ENCODE measurements around the gene LRFN3. TPM values are rescaled to one million over a fixed set of nuclear protein-coding genes. Genes with fewer than 3 reads are reported as not detected.

LRFN3 gene
- total RNA-seq, 1 donor from 2014 or later, result 14.4 TPM

DNA sequence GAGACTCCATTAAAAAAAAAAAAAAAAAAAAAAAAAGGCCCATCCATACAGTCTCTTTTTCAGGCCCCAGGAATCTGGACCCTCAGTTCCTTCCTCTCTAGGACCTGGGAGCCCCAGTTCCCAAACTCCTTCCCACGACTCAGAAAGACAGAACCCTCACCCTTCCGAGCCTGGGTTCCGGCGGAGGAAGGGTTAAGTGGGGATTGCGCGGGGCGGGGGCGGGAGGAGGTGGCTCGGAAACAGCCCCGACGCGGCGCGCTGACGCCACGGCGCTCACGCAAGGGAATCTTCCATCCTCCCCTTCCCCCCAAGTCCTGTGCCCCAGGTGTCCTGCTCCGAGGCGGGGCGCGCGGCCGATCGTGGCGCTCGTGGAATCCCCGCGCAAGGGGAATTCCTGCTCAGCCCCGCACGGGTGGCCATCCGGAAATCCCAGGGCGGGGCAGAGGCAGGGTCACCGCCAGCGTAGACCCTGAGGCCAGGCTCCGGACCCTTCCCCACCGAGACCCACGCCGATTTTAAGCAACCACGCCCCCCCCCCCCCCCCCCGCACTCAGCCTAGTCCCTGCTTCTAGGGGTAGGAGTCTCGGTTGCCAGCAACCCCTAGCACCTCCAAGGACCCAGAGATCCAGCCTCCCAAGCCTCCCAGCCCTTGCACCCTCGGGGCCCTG, 36.5 kb upstream of the LRFN3 start:
- Histone ChIP-seq H3K27me3 (ENCODE audit: control insufficient read depth, insufficient read depth, low read length) (no peaks in the 10 kb centered on the region), H3K36me3 (ENCODE audit: control insufficient read depth, insufficient read depth, low read length) (peaks cover 1% of the 10 kb centered on the region), H3K4me3 (ENCODE audit: low read depth, low read length) (peak overlapping the region; percentile 54)
- DNase-seq (ENCODE audit: low read depth), result peak; percentile 72
- TF ChIP-seq, protein P1, sequence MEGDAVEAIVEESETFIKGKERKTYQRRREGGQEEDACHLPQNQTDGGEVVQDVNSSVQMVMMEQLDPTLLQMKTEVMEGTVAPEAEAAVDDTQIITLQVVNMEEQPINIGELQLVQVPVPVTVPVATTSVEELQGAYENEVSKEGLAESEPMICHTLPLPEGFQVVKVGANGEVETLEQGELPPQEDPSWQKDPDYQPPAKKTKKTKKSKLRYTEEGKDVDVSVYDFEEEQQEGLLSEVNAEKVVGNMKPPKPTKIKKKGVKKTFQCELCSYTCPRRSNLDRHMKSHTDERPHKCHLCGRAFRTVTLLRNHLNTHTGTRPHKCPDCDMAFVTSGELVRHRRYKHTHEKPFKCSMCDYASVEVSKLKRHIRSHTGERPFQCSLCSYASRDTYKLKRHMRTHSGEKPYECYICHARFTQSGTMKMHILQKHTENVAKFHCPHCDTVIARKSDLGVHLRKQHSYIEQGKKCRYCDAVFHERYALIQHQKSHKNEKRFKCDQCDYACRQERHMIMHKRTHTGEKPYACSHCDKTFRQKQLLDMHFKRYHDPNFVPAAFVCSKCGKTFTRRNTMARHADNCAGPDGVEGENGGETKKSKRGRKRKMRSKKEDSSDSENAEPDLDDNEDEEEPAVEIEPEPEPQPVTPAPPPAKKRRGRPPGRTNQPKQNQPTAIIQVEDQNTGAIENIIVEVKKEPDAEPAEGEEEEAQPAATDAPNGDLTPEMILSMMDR (IDR thresholded peaks at IDR 0.05; ENCODE audit: insufficient read depth, low read length, poor library complexity, severe bottlenecking), result no peak

DNA sequence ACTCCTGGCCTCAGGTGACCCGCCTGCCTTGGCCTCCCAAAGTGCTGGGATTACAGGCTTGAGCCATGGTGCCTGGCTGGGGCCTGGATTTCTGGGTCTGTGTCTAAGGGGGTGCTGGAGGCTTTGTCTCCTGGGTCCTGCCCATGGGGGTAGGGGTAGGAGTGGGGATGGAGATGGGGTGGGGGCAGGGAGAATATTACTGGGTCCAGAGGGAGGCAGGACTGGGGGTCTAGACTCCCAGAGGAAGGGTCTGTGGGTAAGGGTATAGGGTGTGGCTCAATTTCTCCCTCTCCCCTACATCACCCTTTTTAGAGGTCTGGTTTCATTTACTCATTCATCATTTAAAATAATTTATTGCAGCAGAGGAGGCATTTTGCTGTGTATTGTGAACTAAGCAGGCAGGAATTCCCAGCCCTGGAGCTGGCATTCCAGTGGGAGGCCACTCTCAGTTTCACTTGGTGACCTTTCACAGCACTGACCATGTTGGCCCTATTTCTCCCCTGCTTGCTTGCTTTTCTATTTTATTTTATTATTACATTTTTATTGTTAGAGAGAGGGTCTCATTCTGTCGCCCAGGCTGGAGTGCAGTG, 35.0 kb upstream of the LRFN3 start:
- DNase-seq (ENCODE audit: low read depth), result no peak
- Histone ChIP-seq H3K4me3 (ENCODE audit: low read depth, low read length) (no peak overlapping the region), H3K27me3 (ENCODE audit: control insufficient read depth, insufficient read depth, low read length) (no peaks in the 10 kb centered on the region), H3K36me3 (ENCODE audit: control insufficient read depth, insufficient read depth, low read length) (no peaks in the 10 kb centered on the region)
- TF ChIP-seq, protein P1 (IDR thresholded peaks at IDR 0.05; ENCODE audit: insufficient read depth, low read length, poor library complexity, severe bottlenecking), result no peak

DNA sequence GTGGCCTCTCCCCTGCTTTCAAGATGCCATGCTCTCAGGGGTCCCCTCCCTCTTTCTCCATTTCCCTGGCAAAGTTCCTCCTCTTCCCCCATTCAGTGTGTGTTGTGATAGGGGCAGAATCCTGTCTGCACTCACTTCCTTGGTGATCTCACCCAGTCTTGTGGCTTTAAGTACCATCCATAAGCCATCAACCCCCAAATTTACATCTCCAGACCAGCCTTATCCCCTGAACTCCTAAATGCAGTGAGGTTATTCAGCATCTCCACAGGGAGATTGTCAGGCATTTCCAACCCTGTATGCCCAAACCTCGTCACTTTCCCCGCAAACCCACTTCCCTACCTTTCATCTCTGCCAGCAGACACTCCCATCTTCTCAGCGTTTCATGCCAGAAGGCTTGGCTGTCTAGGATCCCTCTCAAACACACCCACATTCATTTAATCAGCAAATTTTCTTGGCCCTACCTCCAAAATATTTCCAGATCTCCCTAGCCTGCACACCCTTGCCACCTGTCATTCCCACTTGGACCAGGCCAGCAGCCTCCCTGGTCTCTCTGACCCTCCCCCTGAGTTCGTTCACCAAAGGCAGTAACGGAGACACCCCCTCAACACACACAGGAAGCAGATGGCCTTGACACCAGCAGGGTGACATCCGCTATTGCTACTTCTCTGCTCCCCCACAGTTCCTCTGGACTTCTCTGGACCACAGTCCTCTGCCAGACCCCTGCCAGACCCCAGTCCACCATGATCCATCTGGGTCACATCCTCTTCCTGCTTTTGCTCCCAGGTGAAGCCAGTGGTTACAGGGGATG, 34.1 kb upstream of the LRFN3 start, which contains the start of gene HCST:
TSS of gene HCST (plus strand) at position 676 of the 808 bp plus-strand sequence. CDS start at position 741, 65 bp downstream.
- Histone ChIP-seq H3K27me3 (ENCODE audit: control insufficient read depth, insufficient read depth, low read length) (no peaks in the 10 kb centered on the region), H3K4me3 (ENCODE audit: low read depth, low read length) (peak within 1 kb of the TSS; percentile 15), H3K36me3 (ENCODE audit: control insufficient read depth, insufficient read depth, low read length) (no peaks in the 10 kb centered on the region)
- no peak for DNase-seq (ENCODE audit: low read depth)
- TF ChIP-seq, protein P1 (IDR thresholded peaks at IDR 0.05; ENCODE audit: insufficient read depth, low read length, poor library complexity, severe bottlenecking), result no peak

GRCh38 chr19:35902870-35903475, 33.2 kb upstream of the LRFN3 start:
- no peak for DNase-seq (ENCODE audit: low read depth)
- Histone ChIP-seq H3K4me3 (ENCODE audit: low read depth, low read length) (no peak overlapping the region), H3K36me3 (ENCODE audit: control insufficient read depth, insufficient read depth, low read length) (no peaks in the 10 kb centered on the region), H3K27me3 (ENCODE audit: control insufficient read depth, insufficient read depth, low read length) (no peaks in the 10 kb centered on the region)
- TF ChIP-seq, protein P1 (IDR thresholded peaks at IDR 0.05; ENCODE audit: insufficient read depth, low read length, poor library complexity, severe bottlenecking), result no peak

- H3K4me3 ChIP-seq (ENCODE audit: low read depth, low read length), result peak overlapping the region; percentile 15
- TF ChIP-seq, protein P1 (IDR thresholded peaks at IDR 0.05; ENCODE audit: insufficient read depth, low read length, poor library complexity, severe bottlenecking), result no peak
- peak; percentile 49 for DNase-seq (ENCODE audit: low read depth)
- no peaks in the 10 kb centered on the region for H3K27me3 ChIP-seq (ENCODE audit: control insufficient read depth, insufficient read depth, low read length)
- H3K36me3 ChIP-seq (ENCODE audit: control insufficient read depth, insufficient read depth, low read length), result no peaks in the 10 kb centered on the region
These were observed 32.5 kb upstream of the LRFN3 start for GRCh38 chr19:35903550-35904179.
